Subcutaneous abdominal adipose tissue (tissue), 5 donors: ENCODE measurements around the gene BNIP5.

Experiments used
- H3K27ac ChIP-seq: one replicate; pipeline ENCODE4 v1.7.0; 2013; ENCODE audit warnings: low read depth, mild to moderate bottlenecking, inconsistent platforms, low read length, moderate library complexity
- H3K27me3 ChIP-seq, 5 donors: one replicate each; pipeline ENCODE4 v1.7.0; 2013; ENCODE audit warnings: low read length in 5 of 5, inconsistent platforms in 1 of 5; ENCODE audit not compliant: control insufficient read depth in 5 of 5, insufficient read depth in 4 of 5
- H3K36me3 ChIP-seq, 5 donors: one replicate each; pipeline ENCODE4 v1.7.0; 2013; ENCODE audit warnings: low read length in 5 of 5; ENCODE audit not compliant: control insufficient read depth in 5 of 5, insufficient read depth in 5 of 5
- H3K4me1 ChIP-seq, 5 donors: one replicate each; pipeline ENCODE4 v1.7.0; 2013; ENCODE audit warnings: low read length in 5 of 5, mild to moderate bottlenecking in 3 of 5, moderate library complexity in 1 of 5; ENCODE audit not compliant: control insufficient read depth in 5 of 5, insufficient read depth in 5 of 5
- H3K4me3 ChIP-seq, 5 donors: one replicate each; pipeline ENCODE4 v1.7.0; 2013; ENCODE audit warnings: low read length in 5 of 5, low read depth in 1 of 5
- H3K9ac ChIP-seq, 5 donors: one replicate each; pipeline ENCODE4 v1.7.0; 2013; ENCODE audit warnings: low read length in 5 of 5, mild to moderate bottlenecking in 4 of 5, moderate library complexity in 3 of 5
- H3K9me3 ChIP-seq, 5 donors: one replicate each; pipeline ENCODE4 v1.7.0; 2013; ENCODE audit warnings: low read length in 5 of 5; ENCODE audit not compliant: control insufficient read depth in 5 of 5
- donor health status: healthy.
- donor health status: healthy.
- donor health status: healthy.
- donor health status: healthy.
- donor health status: healthy.

The BNIP5 gene

GRCh38 chr6:36326356-36326995 is 10.2 kb downstream of the BNIP5 start:
- Histone ChIP-seq H3K27ac (no peak overlapping the region), H3K9ac (no peak overlapping the region), H3K27me3 (peaks cover 5 to 37% (median 17%) of the 10 kb centered on the region in 5 donors), H3K4me1 (no peaks in the 10 kb centered on the region), H3K36me3 (no peaks in the 10 kb centered on the region), H3K9me3 (no peaks in the 10 kb centered on the region), H3K4me3 (no peak overlapping the region)

- H3K4me1 ChIP-seq, result no peaks in the 10 kb centered on the region
- no peak overlapping the region for H3K9ac ChIP-seq
- no peaks in the 10 kb centered on the region for H3K9me3 ChIP-seq
- H3K27ac ChIP-seq, result no peak overlapping the region
- H3K4me3 ChIP-seq, result no peak overlapping the region
- peaks cover 5 to 31% (median 13%) of the 10 kb centered on the region in 5 donors for H3K27me3 ChIP-seq
- no peaks in the 10 kb centered on the region for H3K36me3 ChIP-seq
Observed at GRCh38 chr6:36324715-36325114, 12.0 kb downstream of the BNIP5 start.

- Histone ChIP-seq H3K27ac (no peak overlapping the region), H3K36me3 (no peaks in the 10 kb centered on the region), H3K9me3 (no peaks in the 10 kb centered on the region), H3K9ac (no peak overlapping the region), H3K4me1 (no peaks in the 10 kb centered on the region), H3K4me3 (no peak overlapping the region), H3K27me3 (peaks cover 5 to 33% (median 13%) of the 10 kb centered on the region in 5 donors)
Observed at GRCh38 chr6:36324191-36324590, 12.5 kb downstream of the BNIP5 start.

GRCh38 chr6:36323062-36323461 is 13.6 kb downstream of the BNIP5 start:
- Histone ChIP-seq H3K4me1 (no peaks in the 10 kb centered on the region), H3K27ac (no peak overlapping the region), H3K9ac (no peak overlapping the region), H3K27me3 (peaks cover 0 to 33% (median 13%) of the 10 kb centered on the region in 5 donors), H3K36me3 (no peaks in the 10 kb centered on the region), H3K9me3 (no peaks in the 10 kb centered on the region), H3K4me3 (no peak overlapping the region)

GRCh38 chr6:36322591-36322990 is 14.1 kb downstream of the BNIP5 start:
- Histone ChIP-seq H3K9ac (no peak overlapping the region), H3K4me3 (no peak overlapping the region), H3K36me3 (no peaks in the 10 kb centered on the region), H3K4me1 (no peaks in the 10 kb centered on the region), H3K9me3 (no peaks in the 10 kb centered on the region), H3K27me3 (peaks cover 0 to 33% (median 13%) of the 10 kb centered on the region in 5 donors), H3K27ac (no peak overlapping the region)

- H3K4me1 ChIP-seq, result no peaks in the 10 kb centered on the region
- H3K27ac ChIP-seq, result no peak overlapping the region
- H3K36me3 ChIP-seq, result no peaks in the 10 kb centered on the region
- no peaks in the 10 kb centered on the region for H3K9me3 ChIP-seq
- no peak overlapping the region for H3K4me3 ChIP-seq
- H3K27me3 ChIP-seq, result peaks cover 0 to 12% (median 6%) of the 10 kb centered on the region in 5 donors
- no peak overlapping the region for H3K9ac ChIP-seq
Observed at GRCh38 chr6:36320475-36320874, 16.2 kb downstream of the BNIP5 start.

- no peaks in the 10 kb centered on the region for H3K9me3 ChIP-seq
- no peak overlapping the region for H3K9ac ChIP-seq
- H3K4me1 ChIP-seq, result no peaks in the 10 kb centered on the region
- H3K27ac ChIP-seq, result no peak overlapping the region
- H3K36me3 ChIP-seq, result no peaks in the 10 kb centered on the region
- H3K27me3 ChIP-seq, result peaks cover 0 to 12% (median 6%) of the 10 kb centered on the region in 5 donors
- no peak overlapping the region for H3K4me3 ChIP-seq
Observed at GRCh38 chr6:36319821-36320220, 16.9 kb downstream of the BNIP5 start.

- Histone ChIP-seq H3K9me3 (no peaks in the 10 kb centered on the region), H3K4me1 (no peaks in the 10 kb centered on the region), H3K36me3 (no peaks in the 10 kb centered on the region), H3K4me3 (no peak overlapping the region), H3K27ac (no peak overlapping the region), H3K27me3 (peaks cover 0 to 12% (median 6%) of the 10 kb centered on the region in 5 donors), H3K9ac (no peak overlapping the region)
Observed at GRCh38 chr6:36319436-36319762, 17.3 kb downstream of the BNIP5 start.

- Histone ChIP-seq H3K36me3 (no peaks in the 10 kb centered on the region), H3K27me3 (peaks cover 0 to 12% (median 6%) of the 10 kb centered on the region in 5 donors), H3K9ac (no peak overlapping the region), H3K4me3 (no peak overlapping the region), H3K27ac (no peak overlapping the region), H3K9me3 (no peaks in the 10 kb centered on the region), H3K4me1 (no peaks in the 10 kb centered on the region)
Observed at GRCh38 chr6:36318690-36319435, 17.8 kb downstream of the BNIP5 start.

GRCh38 chr6:36317623-36318022 is 19.1 kb downstream of the BNIP5 start:
- no peak overlapping the region for H3K27ac ChIP-seq
- H3K4me1 ChIP-seq, result peaks cover 1 to 6% (median 4%) of the 10 kb centered on the region in 5 donors
- no peak overlapping the region for H3K4me3 ChIP-seq
- no peak overlapping the region for H3K9ac ChIP-seq
- peaks cover 0 to 11% (median 3%) of the 10 kb centered on the region in 5 donors for H3K27me3 ChIP-seq
- no peaks in the 10 kb centered on the region for H3K36me3 ChIP-seq
- H3K9me3 ChIP-seq, result no peaks in the 10 kb centered on the region
